ENCODE results near the gene TSKS.

The TSKS gene, protein sequence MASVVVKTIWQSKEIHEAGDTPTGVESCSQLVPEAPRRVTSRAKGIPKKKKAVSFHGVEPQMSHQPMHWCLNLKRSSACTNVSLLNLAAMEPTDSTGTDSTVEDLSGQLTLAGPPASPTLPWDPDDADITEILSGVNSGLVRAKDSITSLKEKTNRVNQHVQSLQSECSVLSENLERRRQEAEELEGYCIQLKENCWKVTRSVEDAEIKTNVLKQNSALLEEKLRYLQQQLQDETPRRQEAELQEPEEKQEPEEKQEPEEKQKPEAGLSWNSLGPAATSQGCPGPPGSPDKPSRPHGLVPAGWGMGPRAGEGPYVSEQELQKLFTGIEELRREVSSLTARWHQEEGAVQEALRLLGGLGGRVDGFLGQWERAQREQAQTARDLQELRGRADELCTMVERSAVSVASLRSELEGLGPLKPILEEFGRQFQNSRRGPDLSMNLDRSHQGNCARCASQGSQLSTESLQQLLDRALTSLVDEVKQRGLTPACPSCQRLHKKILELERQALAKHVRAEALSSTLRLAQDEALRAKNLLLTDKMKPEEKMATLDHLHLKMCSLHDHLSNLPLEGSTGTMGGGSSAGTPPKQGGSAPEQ

DNA sequence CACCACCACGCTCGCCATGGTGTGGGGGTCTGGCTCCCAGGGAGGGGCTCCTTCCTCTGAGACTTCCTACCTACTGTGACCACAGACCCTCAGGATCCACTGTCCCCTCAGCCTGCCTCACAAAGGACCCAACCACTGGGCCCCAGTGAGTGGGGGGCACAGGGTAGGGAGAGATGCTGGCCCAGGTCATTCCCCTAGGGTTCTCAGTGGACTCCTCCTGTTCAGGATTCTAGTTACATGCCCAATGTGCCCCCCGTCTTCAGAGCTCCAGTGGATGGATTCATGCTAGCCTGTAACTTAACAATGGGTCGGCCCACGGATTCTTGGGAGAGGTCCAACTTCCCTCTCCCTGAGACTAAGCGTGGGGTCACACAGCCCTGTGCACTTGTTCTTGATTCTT is at the start of gene TSKS:
TSS of gene TSKS (minus strand) at position 77 of the 400 bp plus-strand sequence. CDS start at position 18, 59 bp downstream.
- no peak for DNase-seq

DNA sequence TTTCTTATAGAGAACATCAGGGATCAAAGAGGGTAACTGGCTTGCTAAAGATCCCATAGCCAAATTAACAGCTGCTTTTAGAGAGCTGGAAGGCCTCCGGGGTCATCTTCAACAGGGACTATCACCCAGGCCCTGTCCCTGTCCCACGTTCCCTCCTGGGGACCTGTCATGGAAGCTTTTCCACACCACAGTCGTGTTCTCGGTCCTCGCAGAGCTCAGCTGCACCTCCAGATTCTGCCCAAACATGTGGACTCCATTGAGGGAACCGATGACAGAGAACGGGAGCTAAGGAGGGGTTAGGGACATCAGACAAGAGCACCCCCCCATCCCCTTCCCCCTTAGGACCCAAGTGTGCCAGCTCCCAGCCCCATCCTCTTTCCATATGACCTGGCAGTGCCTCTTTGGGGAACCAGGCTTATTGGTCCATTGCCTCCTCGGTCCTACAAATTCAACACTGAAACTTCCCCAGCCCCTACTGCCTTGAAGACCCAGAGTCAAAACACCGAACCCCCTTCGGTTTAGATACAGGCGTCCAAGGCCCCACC is 49.4 kb upstream of the TSKS start:
- peak; percentile 44 for DNase-seq

DNA sequence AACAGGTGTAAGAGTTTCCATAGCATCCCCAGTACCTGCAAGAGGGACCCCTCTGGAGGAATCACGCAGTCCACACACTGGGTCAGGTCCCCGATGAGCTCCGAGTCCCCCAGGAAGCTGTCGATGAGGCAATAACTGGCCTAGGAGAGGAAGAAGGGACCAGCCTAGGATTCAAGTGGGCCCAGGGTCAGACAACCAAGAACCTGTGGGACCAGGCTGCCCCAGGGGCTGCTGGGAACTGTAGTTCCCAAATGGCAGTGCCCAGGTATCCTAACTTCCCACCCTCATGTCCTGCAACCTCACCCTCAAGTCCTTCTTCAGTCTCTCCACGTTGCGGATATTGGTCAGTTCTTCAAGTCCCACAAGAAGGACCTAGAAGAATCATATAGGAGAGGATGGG is 48.2 kb upstream of the TSKS start:
- DNase-seq: peak; percentile 44

DNA sequence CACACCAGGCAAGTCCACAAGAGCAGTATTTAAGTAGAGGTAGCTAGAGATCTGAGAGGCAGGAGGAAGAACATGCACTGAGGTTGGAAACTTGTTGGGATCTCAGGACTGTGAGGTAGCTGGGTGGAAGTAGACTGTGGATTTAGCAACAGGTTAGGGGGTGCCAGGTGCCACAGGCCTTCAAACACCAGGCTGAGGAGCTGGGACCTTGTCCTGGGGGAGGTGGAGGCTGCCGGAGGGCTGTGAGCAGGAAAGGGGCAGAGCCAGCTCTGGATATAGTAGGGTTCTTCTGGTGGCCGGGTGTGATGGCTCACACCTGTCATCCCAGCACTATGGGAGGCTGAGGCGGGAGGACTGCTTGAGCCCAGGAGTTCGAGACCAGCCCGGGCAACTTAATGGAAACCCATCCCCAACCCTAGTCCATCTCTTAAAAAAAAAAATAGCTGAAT is 46.9 kb upstream of the TSKS start:
- DNase-seq: no peak

DNA sequence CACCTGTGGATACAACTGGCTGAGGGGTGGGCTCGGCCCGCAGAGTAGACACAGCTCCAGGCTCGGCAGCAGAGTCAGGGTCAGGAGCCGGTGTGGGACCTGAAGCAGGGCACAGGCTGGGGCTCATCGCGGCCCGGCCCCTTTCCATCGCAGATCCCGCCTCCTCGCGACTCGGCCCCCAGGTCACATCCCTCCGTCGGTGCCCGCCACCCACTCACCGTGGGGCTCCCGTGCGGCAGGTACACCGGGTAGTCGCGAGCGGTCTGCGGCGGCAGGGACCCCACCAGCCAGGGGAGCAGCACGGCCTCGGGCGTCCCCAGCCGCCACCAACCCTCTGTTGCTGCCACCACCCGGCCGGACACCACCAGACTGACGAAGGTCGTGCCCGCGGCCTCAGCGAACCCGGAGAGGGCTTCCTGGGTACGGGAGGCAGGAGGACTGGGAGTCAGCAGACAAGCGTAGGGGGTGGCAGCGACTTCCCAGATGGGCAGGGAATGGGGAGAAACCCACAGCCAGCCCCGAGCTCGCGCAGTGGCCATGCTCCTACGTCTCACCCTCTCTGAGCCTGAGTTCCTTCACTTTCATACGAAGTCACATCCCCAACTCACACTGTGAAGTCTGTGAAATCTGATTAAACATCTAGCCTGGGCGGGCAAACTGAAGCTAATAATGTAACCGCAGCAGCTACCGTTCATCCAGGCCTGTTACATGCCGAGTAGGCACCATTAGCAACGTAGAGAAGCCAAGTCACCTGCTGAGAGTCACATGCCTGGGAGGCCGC is 46.2 kb upstream of the TSKS start:
- DNase-seq: peak; percentile 86

DNA sequence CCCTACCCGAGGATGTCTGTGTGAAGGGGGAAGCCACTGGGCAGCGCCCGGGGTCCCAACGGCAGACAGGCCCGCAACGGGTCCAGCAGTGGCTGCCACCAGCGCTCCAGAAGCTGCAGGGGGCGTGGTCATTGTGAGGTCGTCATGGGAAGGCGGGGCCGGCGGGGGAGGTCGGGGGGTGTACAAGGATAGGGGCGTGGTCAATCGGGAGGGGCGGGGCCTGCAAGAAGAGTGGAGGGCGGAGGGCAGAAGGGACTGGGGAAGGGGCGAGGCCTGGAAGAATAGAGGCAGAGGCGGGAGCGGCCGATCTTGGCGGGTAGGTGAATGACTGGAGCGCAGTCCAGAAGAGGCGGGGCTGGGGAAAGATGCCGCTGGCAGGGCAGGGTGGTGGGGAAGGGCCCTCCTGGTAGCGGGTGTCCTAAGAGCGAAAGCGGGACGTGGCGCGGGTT is 45.6 kb upstream of the TSKS start:
- DNase-seq: peak; percentile 96

DNA sequence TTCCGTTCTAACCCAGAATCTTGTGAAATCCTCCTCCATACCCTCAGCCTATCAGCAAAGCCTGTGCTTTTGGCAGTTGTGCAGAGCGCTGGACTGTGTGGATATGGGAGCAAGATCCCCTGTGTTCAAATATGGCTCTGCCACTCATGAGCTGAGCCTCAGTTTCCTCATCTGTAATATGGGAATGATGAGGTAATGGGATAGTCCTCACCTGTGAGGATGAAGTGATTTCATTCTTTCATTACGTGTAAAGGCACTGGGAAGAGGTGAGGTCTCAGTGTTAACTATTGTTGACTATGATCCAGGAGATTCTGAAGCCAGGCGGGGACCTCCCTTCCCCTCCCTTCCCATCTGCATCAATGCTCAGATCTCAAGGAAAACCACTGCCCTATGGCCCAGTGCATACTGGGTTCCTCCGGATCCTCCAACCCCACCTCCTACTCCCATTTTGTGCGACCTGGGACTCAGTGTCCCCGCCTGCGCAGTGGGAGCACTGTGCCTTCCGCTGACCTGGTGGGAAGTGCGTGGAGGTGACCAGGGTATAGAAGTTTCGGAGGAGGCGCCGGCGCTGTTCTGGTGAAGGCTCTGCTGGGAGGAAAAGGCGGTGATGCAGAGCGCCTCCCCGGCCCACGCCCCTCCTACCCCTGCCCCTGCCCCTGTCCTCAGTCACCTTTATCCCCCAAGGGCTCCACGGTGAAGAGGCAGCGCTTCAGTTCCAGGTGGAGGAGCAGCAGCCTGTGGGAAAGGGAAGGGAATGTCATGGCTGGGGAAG is 45.0 kb upstream of the TSKS start:
- no peak for DNase-seq

DNA sequence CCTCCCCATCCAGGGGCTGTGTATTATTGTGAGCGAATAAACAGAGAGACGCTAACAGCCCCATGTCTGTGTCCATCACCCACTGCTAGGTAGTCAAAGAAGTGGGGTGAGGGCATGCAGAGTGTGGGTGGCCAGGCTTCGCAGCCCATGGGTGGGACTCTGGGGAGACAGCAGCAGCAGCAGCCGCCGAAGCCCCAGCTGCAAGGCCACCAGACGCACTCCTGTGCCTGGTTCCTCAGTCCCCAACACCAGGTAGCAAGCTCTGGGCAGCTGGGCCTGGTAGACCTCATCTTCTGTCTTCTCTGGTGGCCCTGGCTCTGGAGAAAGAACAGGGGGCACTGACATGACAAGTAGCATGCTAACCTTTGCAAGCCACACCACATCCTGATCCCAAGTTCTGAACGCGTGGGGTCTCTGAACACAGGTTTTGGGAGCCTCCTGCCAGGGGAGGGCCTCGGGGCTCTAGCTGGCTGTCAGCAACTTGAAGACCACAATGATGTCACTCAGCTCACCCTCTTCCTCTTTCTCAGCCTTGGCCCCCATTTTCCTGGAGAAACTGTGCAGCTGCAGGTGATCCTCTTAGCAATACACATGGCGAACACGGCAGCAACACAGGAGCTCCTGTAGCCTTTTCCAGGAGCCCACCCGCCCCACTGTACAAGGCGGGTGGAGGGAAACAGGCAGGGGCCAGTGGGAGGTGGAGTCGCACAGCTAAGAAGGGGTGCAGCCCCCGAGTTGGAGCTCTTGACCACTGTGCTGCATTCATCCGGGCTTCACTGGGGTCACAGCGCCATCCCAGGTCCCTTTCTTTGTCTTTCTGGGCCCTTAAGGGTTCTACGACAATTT is 44.2 kb upstream of the TSKS start:
- DNase-seq: peak; percentile 22

DNA sequence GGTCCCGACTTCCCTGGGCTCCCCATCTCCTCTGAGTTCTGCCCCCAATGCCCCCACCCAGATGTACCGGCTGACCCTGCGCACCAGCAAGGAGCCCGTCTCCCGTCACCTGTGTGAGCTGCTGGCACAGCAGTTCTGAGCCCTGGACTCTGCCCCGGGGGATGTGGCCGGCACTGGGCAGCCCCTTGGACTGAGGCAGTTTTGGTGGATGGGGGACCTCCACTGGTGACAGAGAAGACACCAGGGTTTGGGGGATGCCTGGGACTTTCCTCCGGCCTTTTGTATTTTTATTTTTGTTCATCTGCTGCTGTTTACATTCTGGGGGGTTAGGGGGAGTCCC is 43.5 kb upstream of the TSKS start:
- DNase-seq: no peak

DNA sequence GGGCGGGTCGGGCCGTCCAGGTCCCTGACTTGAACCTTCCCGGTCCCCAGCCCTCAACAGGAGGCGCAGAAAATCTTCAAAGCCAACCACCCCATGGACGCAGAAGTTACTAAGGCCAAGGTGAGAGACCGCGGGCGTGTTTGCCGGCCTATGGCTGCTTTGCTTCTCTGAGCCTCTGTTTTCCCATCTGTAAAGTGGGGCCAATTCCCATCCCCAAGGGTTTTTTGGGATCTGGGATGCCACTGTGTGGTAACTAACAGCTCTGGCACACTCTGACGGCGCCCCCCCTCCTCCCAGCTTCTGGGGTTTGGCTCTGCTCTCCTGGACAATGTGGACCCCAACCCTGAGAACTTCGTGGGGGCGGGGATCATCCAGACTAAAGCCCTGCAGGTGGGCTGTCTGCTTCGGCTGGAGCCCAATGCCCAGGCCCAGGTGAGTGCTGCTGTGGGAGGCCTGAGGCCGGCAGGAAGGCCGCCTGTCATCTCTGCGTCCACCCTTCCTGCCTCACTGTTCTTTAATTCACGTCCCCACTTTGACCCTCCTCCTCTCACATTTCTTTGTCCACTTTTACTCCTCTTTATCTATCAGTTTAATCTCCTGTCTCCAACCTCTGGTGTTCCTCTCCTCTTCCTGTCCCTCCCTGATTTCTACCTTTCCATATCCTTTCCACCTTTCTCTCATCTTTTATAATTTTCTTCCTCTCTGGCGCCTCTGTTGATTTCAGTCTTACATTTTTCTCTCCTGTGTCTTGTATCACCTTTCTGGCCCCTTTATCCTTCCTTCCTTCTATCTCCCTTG is 42.9 kb upstream of the TSKS start:
- DNase-seq: no peak

DNA sequence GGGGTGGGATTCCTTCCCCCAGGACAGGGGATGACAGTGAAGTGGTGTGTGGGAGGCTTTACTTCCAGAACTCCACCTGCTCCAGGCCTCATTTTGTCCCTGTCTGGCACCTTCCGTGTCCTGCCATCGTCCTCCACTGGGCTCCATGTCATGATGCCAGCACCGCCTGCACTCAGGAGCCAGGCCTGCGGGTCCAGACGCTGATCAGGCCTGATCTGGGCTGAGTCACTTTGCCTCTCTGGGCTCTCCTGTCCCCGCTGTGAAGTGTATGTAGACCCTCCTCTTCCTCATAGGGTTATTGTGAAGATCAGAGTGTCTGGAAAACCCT is 40.4 kb upstream of the TSKS start:
- peak; percentile 59 for DNase-seq

DNA sequence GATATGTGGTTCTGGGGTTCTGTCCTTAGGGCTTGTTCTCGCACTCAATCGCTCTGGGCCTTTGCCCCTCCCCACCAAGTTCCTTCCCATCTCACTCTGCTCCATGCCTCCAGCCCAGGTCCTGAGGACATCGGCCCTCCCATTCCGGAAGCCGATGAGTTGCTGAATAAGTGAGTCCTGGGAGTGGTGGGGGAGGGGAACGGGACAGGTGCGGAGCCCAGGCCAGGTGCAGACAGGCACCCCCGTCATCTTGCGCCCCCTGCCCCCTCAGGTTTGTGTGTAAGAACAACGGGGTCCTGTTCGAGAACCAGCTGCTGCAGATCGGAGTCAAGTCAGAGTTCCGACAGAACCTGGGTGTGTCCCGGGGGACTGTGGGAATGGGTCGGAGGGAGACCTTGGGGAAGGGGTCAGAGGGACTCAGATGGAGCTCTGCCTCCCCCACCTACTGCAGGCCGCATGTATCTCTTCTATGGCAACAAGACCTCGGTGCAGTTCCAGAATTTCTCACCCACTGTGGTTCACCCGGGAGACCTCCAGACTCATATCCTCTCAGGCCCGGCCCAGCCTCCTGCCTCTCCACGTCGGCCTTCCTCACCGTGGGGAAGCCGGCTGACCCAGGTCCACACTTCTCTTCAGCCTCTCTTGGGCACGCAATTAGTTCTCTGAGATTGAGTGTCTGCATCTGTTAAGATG is 39.9 kb upstream of the TSKS start:
- DNase-seq: peak; percentile 93

DNA sequence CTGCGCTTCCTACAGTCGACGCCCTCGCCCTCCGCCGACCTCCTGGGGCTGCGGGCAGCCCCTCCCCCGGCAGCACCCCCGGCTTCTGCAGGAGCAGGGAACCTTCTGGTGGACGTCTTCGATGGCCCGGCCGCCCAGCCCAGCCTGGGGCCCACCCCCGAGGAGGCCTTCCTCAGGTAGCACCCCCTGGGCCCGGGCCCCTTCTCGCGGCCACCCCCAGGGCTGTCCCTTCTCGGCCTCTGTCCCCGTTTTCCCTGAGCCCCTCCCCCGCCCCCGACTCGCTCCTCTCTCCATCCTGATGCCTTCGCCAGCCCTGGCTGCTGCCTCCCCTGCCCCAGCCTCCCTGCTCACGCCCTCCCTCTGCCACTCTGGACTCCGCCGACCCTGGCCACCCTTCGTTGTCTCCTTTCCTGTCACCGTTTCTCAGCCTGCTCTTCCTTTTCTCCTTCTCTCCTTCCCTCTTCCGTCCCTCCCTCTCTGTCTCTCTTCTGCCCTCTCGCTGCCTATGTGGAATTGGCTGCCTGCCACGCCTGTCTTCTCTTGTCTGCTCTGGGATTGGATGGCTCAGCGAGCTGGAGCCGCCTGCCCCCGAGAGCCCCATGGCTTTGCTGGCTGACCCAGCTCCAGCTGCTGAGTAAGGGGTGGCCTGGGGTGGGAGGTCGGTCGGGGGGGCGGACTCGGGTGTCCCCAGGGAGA is 39.0 kb upstream of the TSKS start:
- peak; percentile 93 for DNase-seq

DNA sequence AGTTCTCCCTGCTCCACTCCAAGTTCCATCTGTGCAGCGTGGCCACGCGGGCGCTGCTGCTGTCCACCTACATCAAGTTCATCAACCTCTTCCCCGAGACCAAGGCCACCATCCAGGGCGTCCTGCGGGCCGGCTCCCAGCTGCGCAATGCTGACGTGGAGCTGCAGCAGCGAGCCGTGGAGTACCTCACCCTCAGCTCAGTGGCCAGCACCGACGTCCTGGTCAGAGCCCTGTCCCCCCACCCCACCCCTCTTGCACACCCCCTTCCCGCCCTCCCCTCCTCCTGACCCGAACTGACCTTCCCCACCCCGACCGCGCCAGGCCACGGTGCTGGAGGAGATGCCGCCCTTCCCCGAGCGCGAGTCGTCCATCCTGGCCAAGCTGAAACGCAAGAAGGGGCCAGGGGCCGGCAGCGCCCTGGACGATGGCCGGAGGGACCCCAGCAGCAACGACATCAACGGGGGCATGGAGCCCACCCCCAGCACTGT is 38.3 kb upstream of the TSKS start:
- peak; percentile 60 for DNase-seq

DNA sequence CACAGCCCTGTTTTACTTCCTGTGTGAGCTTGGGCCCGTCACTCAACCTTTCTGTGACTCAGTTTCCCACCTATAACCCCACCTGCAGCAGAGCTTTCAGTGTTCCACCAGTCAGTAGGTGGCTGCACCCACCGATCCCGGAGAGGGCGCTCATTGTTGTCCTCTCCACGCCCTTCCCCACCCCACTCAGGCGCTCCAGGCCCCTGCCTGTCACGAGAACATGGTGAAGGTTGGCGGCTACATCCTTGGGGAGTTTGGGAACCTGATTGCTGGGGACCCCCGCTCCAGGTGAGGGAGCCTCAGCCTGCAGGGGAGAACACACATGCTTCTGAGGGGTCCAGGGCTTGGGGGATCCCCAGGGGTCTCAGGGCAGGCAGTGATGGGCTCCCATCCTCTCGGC is 37.7 kb upstream of the TSKS start:
- DNase-seq: no peak

DNA sequence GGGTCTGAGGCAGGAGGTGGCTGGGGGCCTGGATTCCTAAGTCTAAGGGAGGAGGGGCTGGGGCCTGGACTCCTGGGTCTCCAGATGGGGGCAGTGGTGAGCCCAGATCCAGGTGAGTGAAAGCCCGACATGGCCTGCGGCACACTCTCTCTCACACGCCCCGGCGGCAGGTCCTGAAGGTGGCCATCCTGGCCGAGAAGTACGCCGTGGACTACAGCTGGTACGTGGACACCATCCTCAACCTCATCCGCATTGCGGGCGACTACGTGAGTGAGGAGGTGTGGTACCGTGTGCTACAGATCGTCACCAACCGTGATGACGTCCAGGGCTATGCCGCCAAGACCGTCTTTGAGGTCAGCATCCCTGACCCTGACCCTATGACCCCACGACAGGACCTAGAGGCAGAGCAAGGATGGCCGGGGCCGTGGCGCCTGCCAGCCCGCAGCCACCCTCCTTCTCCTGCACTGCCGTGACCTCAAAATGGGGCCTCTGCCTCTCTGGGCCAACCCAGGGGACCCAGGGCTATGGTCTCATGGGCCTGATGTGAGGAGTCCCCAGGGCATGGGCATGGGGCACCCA is 36.8 kb upstream of the TSKS start:
- DNase-seq: peak; percentile 38

DNA sequence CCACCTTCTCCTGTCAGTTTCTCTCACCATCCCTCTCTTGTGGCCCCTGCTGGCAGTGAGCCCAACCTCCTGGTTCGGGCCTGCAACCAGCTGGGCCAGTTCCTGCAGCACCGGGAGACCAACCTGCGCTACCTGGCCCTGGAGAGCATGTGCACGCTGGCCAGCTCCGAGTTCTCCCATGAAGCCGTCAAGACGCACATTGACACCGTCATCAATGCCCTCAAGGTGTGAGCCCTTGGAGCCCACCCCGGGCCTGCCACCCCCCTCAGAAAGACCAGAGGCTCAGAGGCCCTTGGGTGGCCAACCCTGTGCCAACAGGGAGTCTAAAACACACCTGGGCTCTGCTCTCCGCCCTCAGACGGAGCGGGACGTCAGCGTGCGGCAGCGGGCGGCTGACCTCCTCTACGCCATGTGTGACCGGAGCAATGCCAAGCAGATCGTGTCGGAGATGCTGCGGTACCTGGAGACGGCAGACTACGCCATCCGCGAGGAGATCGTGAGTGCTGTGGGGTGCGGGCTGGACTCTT is 36.2 kb upstream of the TSKS start:
- DNase-seq: no peak

DNA sequence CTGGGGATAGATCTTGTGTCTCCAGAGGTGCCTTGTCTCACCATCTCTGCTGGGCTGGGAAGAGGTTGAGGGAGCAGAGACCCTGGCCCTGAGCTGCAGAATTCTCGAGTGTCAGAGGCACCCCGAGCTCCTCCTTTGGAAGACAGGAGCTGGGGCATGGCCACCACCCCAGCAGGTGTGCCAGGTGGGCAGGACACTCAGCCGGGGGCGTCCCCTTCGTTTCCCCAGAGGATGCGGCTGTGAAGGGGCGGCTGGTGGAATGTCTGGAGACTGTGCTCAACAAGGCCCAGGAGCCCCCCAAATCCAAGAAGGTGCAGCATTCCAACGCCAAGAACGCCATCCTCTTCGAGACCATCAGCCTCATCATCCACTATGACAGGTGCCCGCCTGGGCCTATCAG is 35.5 kb upstream of the TSKS start:
- DNase-seq: no peak

DNA sequence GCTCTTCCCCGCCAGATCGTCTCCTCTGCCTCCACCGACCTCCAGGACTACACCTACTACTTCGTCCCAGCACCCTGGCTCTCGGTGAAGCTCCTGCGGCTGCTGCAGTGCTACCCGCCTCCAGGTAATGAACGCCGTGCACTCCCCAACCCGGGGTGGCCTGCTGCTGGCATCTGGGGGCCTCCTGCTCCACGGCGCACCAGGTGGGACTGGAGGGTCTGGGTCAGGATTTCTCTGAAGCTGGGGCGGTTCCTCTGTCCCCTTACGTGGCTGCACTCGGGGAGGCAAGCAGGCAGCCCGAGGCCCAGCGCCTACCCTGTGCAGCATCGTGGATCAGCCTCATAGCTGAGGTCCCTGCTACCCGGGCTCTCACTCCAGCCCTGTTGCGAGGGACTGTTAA is 32.5 kb upstream of the TSKS start:
- DNase-seq: no peak
